HCT116 (cell line): ENCODE measurements around the gene INTS6. TPM values are rescaled to one million over a fixed set of nuclear protein-coding genes. Genes with fewer than 3 reads are reported as not detected.

Source experiments
- ATAC-seq: fragments of 200-7000 bp; cut with Tn5 transposase; 2 replicates; pipeline ENCODE4 v1.9.1; 2020; ENCODE audit warnings: mild to moderate bottlenecking, moderate library complexity
- BruUV-seq: library from RNA; stranded (reverse); fragments of 400-500 nt; replicated peaks from 2 replicates; lab custom pipeline; 2021; lab: Mats Ljungman, UMichigan
- CTCF ChIA-PET: fragments of 300-600 bp; sonication (Branson Sonifier 250); formaldehyde crosslinking; loops from one replicate; lab custom pipeline; 2021; ENCODE audit warnings: antibody characterized with exemption; lab: Charles Lee
- POLR2A ChIA-PET: fragments of 300-600, 350-600 bp; sonication (Branson Sonifier 250); formaldehyde crosslinking; loops from one replicate; lab custom pipeline; 2021; ENCODE audit warnings: antibody characterized with exemption; lab: Charles Lee
- RAD21 ChIA-PET, 2 experiments: fragments of 300-600 bp; sonication (Branson Sonifier 250); formaldehyde crosslinking; loops; one replicate each; lab custom pipeline; 2023; ENCODE audit warnings: low total read pairs in 2 of 2; ENCODE audit not compliant: uncharacterized antibody in 2 of 2, unreplicated experiment in 2 of 2, low non-redundant PET in 1 of 2; lab: Charles Lee
- DNase-seq: peaks from one replicate; pipeline ENCODE4 v3.0.0-alpha.2; 2010; ENCODE audit warnings: low read depth, low spot score
- H2AFZ ChIP-seq: fragments of 200-600 bp; shearing (Covaris generic), sonication (generic); 2 replicates; pipeline ENCODE4 v1.6.1; 2017; ENCODE audit warnings: low read depth, mixed run types, mixed read lengths, antibody characterized with exemption, low read length; ENCODE audit not compliant: poor library complexity, severe bottlenecking
- H3K27ac ChIP-seq: 2 replicates; pipeline ENCODE4 v1.5.1; 2012; ENCODE audit warnings: low read depth, low read length
- H3K27me3 ChIP-seq: fragments of 200-600 bp; sonication (generic); 2 replicates; pipeline ENCODE4 v1.6.1; 2016; ENCODE audit warnings: mixed run types, low read length, mixed read lengths; ENCODE audit not compliant: insufficient read depth
- H3K36me3 ChIP-seq, 2 experiments: fragments of 200-500 bp in 1 of 2; fragments of 200-600 bp in 1 of 2; sonication (Bioruptor generic) in 1 of 2; sonication (generic) in 1 of 2; 2 replicates each; pipeline versions ENCODE4 v1.5.1 to v1.6.1; 2014 to 2016; ENCODE audit warnings: low read length in 2 of 2, inconsistent platforms in 1 of 2, mixed read lengths in 1 of 2, mixed run types in 1 of 2; ENCODE audit not compliant: insufficient read depth in 2 of 2, control insufficient read depth in 1 of 2
- H3K4me1 ChIP-seq, 2 experiments: fragments of 200-600 bp in 1 of 2; sonication (generic) in 1 of 2; 2 replicates each; pipeline versions ENCODE4 v1.5.1 to v1.6.1; 2012 to 2017; ENCODE audit warnings: low read length in 2 of 2, inconsistent platforms in 1 of 2, mild to moderate bottlenecking in 1 of 2, mixed read lengths in 1 of 2, mixed run types in 1 of 2, moderate library complexity in 1 of 2; ENCODE audit not compliant: insufficient read depth in 2 of 2, control insufficient read depth in 1 of 2
- H3K4me2 ChIP-seq: fragments of 200-600 bp; sonication (generic); 2 replicates; pipeline ENCODE4 v1.6.1; 2017; ENCODE audit warnings: mixed run types, low read length, mixed read lengths
- H3K4me3 ChIP-seq, 2 experiments: fragments of 200-600 bp in 1 of 2; sonication (generic) in 1 of 2; replicated peaks in 1 of 2; 2 replicates each; pipeline ENCODE4 v1.5.1; 2011 to 2016; ENCODE audit warnings: low read length in 2 of 2, control low read depth in 1 of 2, low read depth in 1 of 2, mild to moderate bottlenecking in 1 of 2, mixed read lengths in 1 of 2, mixed run types in 1 of 2
- H3K79me2 ChIP-seq: fragments of 200-600 bp; sonication (generic); 2 replicates; pipeline ENCODE4 v1.6.1; 2017; ENCODE audit warnings: mild to moderate bottlenecking, mixed run types, low read length, moderate library complexity, mixed read lengths; ENCODE audit not compliant: insufficient read depth
- H3K9ac ChIP-seq: fragments of 200-600 bp; sonication (generic); 2 replicates; pipeline ENCODE4 v1.6.1; 2016; ENCODE audit warnings: low read length, mixed read lengths
- H3K9me2 ChIP-seq: fragments of 200-600 bp; sonication (generic), shearing (Covaris generic); 2 replicates; pipeline ENCODE4 v1.6.1; 2017; ENCODE audit warnings: mixed run types, mild to moderate bottlenecking, moderate library complexity; ENCODE audit not compliant: insufficient read depth
- H3K9me3 ChIP-seq, 2 experiments: fragments of 200-500 bp in 1 of 2; fragments of 200-600 bp in 1 of 2; sonication (Bioruptor generic) in 1 of 2; sonication (generic) in 1 of 2; 2 replicates each; pipeline ENCODE4 v1.6.1; 2014 to 2017; ENCODE audit warnings: low read length in 2 of 2, mixed read lengths in 2 of 2, inconsistent platforms in 1 of 2, low read depth in 1 of 2, mild to moderate bottlenecking in 1 of 2, mixed run types in 1 of 2, moderate library complexity in 1 of 2; ENCODE audit not compliant: control insufficient read depth in 1 of 2, insufficient read depth in 1 of 2
- H4K20me1 ChIP-seq: fragments of 200-600 bp; sonication (generic), shearing (Covaris generic); 2 replicates; pipeline ENCODE4 v1.6.1; 2017; ENCODE audit warnings: mixed run types, mild to moderate bottlenecking, moderate library complexity; ENCODE audit not compliant: insufficient read depth
- CBX3 ChIP-seq: IDR thresholded peaks from 2 replicates; pipeline ENCODE4 v1.6.1; 2012; ENCODE audit warnings: low read depth
- CTCF ChIP-seq, 3 experiments: fragments of 200-600 bp in 1 of 3; sonication (generic) in 1 of 3; IDR thresholded peaks in 2 of 3; conservative IDR thresholded peaks in 1 of 3; 2 replicates each; pipeline ENCODE4 v1.5.1; 2012 to 2017; ENCODE audit warnings: low read depth in 2 of 3, low read length in 2 of 3, antibody characterized with exemption in 1 of 3, borderline replicate concordance in 1 of 3, control low read depth in 1 of 3, mild to moderate bottlenecking in 1 of 3, mixed read lengths in 1 of 3, mixed run types in 1 of 3, moderate library complexity in 1 of 3; ENCODE audit not compliant: insufficient read depth in 1 of 3
- EGR1 ChIP-seq: IDR thresholded peaks from 2 replicates; pipeline ENCODE4 v1.6.1; 2012; ENCODE audit warnings: low read depth
- EZH2 ChIP-seq: fragments of 200-600 bp; sonication (generic); IDR thresholded peaks from 2 replicates; pipeline ENCODE4 v1.6.1; 2017; ENCODE audit warnings: antibody characterized with exemption, mixed run types
- JUND ChIP-seq: IDR thresholded peaks from 2 replicates; pipeline ENCODE4 v1.6.1; 2012
- POLR2A ChIP-seq: IDR thresholded peaks from 2 replicates; pipeline ENCODE4 v1.7.0; 2011; ENCODE audit warnings: borderline replicate concordance; ENCODE audit not compliant: insufficient read depth, insufficient read length; ENCODE audit errors: extremely low read depth
- POLR2AphosphoS5 ChIP-seq: IDR thresholded peaks from 2 replicates; pipeline ENCODE4 v1.6.1; 2011; ENCODE audit warnings: mild to moderate bottlenecking, low read depth, low read length, moderate library complexity
- RAD21 ChIP-seq: IDR thresholded peaks from 2 replicates; pipeline ENCODE4 v1.6.1; 2012; ENCODE audit warnings: low read depth, mild to moderate bottlenecking
- SRF ChIP-seq: IDR thresholded peaks from 2 replicates; pipeline ENCODE4 v1.6.1; 2012; ENCODE audit warnings: low read depth
- YY1 ChIP-seq: IDR thresholded peaks from 2 replicates; pipeline ENCODE4 v1.6.1; 2011; ENCODE audit warnings: low read length, low read depth, moderate library complexity, mild to moderate bottlenecking; ENCODE audit not compliant: insufficient replicate concordance; ENCODE audit errors: extremely low read depth
- ZFX ChIP-seq: fragments of 450-650 bp; IDR thresholded peaks from 2 replicates; pipeline ENCODE4 v1.6.1; 2017
- ZNF274 ChIP-seq: fragments of 200-500 bp; sonication (Bioruptor generic); IDR thresholded peaks from 2 replicates; pipeline ENCODE4 v1.6.1; 2014; ENCODE audit warnings: mild to moderate bottlenecking, low read depth, low read length, inconsistent platforms
- intact Hi-C: fragments of 100-400 bp; cut with micrococcal nuclease; formaldehyde crosslinking; loops from 2 replicates; pipeline ENCODE4 v1.10.0; 2022
- total RNA-seq: library from RNA; stranded (reverse); gene quantifications from one replicate; pipeline ENCODE4 v1.2.1, GENCODE V29; 2021; ENCODE audit not compliant: unreplicated experiment

Gene INTS6
- total RNA-seq, 1 experiment from 2014 or later, result 44.7 TPM

- Histone ChIP-seq H3K79me2 (peaks cover 18% of the 10 kb centered on the region), H3K9ac (peak overlapping the region; percentile 85), H3K4me3 (peak overlapping the region; percentile 78 to 86), H2AFZ (no peak overlapping the region), H3K9me2 (no peaks in the 10 kb centered on the region), H3K4me2 (peak overlapping the region; percentile 71), H4K20me1 (0 out of 2 replicates have a peak, but pooled peaks cover under 1% of the 10 kb centered on the region), H3K9me3 (peaks cover 0 to 3% of the 10 kb centered on the region in 2 experiments; a peak in 2 of 4 replicates), H3K27ac (peak overlapping the region; percentile 92), H3K27me3 (no peaks in the 10 kb centered on the region), H3K36me3 (peaks cover 14 to 32% of the 10 kb centered on the region in 2 experiments), H3K4me1 (peaks cover 6 to 15% of the 10 kb centered on the region in 2 experiments; a peak in 3 of 4 replicates)
- DNase-seq, result no peak
- ATAC-seq, result peak; percentile 58
- RAD21 ChIA-PET, result interaction anchor here (1.0 kb wide), 2 partner anchors 34 to 344 kb away, joined by 3 to 4 read pairs; no protein-coding TSS in a partner anchor
- intact Hi-C loops, result loop anchor here (1.0 to 5.0 kb wide), 3 partner anchors 131 to 349 kb away; partner anchors contain the start of gene WDFY2
- POLR2A ChIA-PET, result interaction anchor here (0.5 to 1.3 kb wide), 68 partner anchors 9 to 741 kb away, joined by 3 to 32 read pairs (median 4); no protein-coding TSS in a partner anchor
- no TSS peak for BruUV-seq
- CTCF ChIA-PET, result interaction anchor here (1.0 to 1.3 kb wide), 6 partner anchors 8 to 344 kb away, joined by 3 to 4 read pairs (median 4); no protein-coding TSS in a partner anchor
- TF ChIP-seq ZNF274, result no peak
- peak; percentile 76 for TF ChIP-seq ZFX
Measured at GRCh38 chr13:51453207-51453958, 547 bp upstream of the INTS6 start.

DNA sequence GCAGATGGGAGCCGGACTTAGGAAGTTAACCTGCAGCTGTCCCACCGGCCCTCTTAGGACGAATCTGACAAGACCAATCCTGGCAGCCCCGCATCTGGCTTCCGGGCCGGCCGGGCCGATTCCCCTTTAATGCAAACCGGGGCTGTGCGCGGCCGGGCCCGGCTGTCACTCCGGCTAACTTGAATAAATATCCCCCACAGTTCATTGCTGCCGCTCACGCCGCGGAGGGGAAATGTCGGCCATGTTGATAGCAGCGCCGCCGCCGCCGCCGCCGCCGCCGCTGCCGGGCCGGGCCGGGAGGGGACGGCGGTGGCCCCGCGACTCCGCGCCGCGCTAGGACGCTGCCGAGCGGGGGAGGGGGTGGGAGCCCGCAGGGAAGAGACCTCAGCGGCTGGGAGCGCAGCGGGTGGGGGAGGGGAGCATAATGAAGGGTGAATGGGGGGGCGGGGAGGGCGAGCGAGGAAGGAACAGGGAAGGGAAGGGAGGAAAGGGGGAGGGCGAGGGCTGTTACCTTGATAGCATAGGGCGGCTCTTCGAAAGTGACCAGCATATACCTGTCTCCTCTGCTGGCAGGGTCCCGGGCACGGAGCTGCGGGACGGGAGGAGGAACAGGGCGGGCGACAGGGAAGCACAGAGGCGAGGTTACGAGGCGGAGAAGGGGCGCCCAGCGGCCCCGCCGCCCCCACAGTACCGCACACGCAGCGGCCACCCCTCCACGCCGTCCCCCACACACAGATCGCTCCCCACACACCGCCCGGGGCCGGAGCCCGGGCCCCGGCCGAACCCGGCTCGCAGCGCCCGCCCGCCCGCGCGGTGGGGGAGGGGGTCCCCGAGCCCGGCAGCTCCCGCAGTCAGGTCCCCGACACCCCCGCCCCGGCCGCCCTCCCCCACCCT is 1.1 kb downstream of the INTS6 start:
- Histone ChIP-seq H3K79me2 (peaks cover 18% of the 10 kb centered on the region), H3K36me3 (peaks cover 17 to 34% of the 10 kb centered on the region in 2 experiments), H4K20me1 (0 out of 2 replicates have a peak, but pooled peaks cover 3% of the 10 kb centered on the region), H3K27me3 (no peaks in the 10 kb centered on the region), H3K27ac (peak overlapping the region; percentile 95), H3K9ac (peak overlapping the region; percentile 92), H3K4me3 (peak overlapping the region; percentile 82 to 86), H3K9me2 (no peaks in the 10 kb centered on the region), H3K4me2 (peak overlapping the region; percentile 91), H2AFZ (no peak overlapping the region), H3K9me3 (peaks cover 0 to 3% of the 10 kb centered on the region in 2 experiments; a peak in 2 of 4 replicates), H3K4me1 (peaks cover 6 to 15% of the 10 kb centered on the region in 2 experiments; a peak in 3 of 4 replicates)
- DNase-seq, result peak; percentile 36
- ChIA-PET CTCF (no interaction called here), RAD21 (no interaction called here), POLR2A (no interaction called here)
- intact Hi-C loops, result loop anchor here (2.0 to 5.0 kb wide), 2 partner anchors 331 to 351 kb away; no protein-coding TSS in a partner anchor
- BruUV-seq, result no TSS peak
- ATAC-seq, result peak; percentile 23
- TF ChIP-seq POLR2A (no peak), JUND (no peak), EGR1 (no peak), YY1 (peak; percentile 82), EZH2 (no peak), SRF (no peak), CTCF (IDR thresholded peaks at IDR 0.05 in 2 of 3, conservative IDR thresholded peaks at IDR 0.05 in 1 of 3; ENCODE audit: borderline replicate concordance in 1 of 3, insufficient read depth in 1 of 3, low read depth in 2 of 3, low read length in 2 of 3) (no peak), RAD21 (no peak), CBX3 (no peak), POLR2AphosphoS5 (peak; percentile 50; the same call in 1 of the 2 replicates)
